Mucosa of rectum (tissue), 2 donors: Measurements from ENCODE around the gene TNNC2.

ENCODE experiments used
- H3K27ac ChIP-seq, 2 donors: one replicate each; pipeline ENCODE4 v1.7.0; 2013; ENCODE audit warnings: inconsistent platforms in 2 of 2, low read depth in 2 of 2, low read length in 2 of 2
- H3K27me3 ChIP-seq, 2 donors: one replicate each; pipeline ENCODE4 v1.7.0; 2013; ENCODE audit warnings: low read length in 2 of 2; ENCODE audit not compliant: control insufficient read depth in 2 of 2, insufficient read depth in 2 of 2
- H3K36me3 ChIP-seq, 2 donors: one replicate each; pipeline ENCODE4 v1.7.0; 2013; ENCODE audit warnings: low read length in 2 of 2; ENCODE audit not compliant: control insufficient read depth in 2 of 2, insufficient read depth in 2 of 2
- H3K4me1 ChIP-seq, 2 donors: one replicate each; pipeline ENCODE4 v1.7.0; 2013; ENCODE audit warnings: low read length in 2 of 2, mild to moderate bottlenecking in 1 of 2; ENCODE audit not compliant: control insufficient read depth in 2 of 2, insufficient read depth in 2 of 2
- H3K4me3 ChIP-seq, 2 donors: one replicate each; pipeline ENCODE4 v1.7.0; 2013; ENCODE audit warnings: low read length in 2 of 2
- H3K9ac ChIP-seq, 2 donors: one replicate each; pipeline ENCODE4 v1.7.0; 2013; ENCODE audit warnings: low read length in 2 of 2, low read depth in 1 of 2, mild to moderate bottlenecking in 1 of 2
- H3K9me3 ChIP-seq, 2 donors: one replicate each; pipeline ENCODE4 v1.7.0; 2013; ENCODE audit warnings: low read length in 2 of 2; ENCODE audit not compliant: control insufficient read depth in 2 of 2
- donor health status: healthy.
- donor health status: Normal muscosa, but diverticular disease.

The TNNC2 gene

DNA sequence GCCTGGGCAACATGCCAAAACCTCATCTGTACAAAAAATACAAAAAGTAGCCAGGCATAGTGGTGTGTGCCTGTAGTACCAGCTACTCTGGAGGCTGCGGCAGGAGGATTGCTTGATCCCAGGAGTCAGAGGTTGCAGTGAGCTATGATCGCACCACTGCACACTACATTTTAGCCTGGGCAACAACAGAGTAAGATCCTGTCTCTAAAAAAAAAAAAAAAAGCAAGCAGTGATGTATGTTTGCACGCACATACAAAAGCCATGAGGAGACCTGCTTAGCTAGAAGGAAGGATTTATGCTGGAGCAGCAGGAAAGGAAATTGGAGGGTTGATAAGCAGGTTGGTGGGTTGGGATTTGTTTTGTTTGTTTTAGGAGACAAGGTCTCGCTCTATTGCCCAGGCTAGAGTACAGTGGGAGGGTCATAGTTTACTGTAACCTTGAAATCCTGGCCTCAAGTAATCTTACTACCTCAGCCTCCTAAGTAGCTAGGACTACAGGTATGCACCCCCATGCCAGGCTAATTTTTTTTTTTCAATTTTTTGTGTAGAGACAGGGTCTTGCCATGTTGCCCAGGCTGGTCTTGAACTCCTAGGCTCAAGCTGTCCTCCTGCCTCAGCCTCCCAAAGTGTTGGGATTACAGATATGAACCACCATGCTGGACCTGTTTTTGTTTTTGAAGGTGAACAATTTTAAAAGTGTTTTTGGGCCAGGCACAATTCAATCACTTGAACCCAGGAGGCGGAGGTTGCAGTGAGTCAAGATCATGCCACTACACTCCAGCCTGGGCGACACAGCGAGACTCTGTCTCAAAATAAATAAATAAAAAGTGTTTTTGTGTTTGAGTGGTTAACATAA is 34.3 kb upstream of the TNNC2 start:
- Histone ChIP-seq H3K4me3 (no peak overlapping the region), H3K36me3 (no peaks in the 10 kb centered on the region), H3K27ac (peak overlapping the region; percentile 43 to 57), H3K9me3 (no peaks in the 10 kb centered on the region), H3K9ac (no peak overlapping the region), H3K4me1 (peaks cover 16 to 20% of the 10 kb centered on the region in 2 donors), H3K27me3 (no peaks in the 10 kb centered on the region)

DNA sequence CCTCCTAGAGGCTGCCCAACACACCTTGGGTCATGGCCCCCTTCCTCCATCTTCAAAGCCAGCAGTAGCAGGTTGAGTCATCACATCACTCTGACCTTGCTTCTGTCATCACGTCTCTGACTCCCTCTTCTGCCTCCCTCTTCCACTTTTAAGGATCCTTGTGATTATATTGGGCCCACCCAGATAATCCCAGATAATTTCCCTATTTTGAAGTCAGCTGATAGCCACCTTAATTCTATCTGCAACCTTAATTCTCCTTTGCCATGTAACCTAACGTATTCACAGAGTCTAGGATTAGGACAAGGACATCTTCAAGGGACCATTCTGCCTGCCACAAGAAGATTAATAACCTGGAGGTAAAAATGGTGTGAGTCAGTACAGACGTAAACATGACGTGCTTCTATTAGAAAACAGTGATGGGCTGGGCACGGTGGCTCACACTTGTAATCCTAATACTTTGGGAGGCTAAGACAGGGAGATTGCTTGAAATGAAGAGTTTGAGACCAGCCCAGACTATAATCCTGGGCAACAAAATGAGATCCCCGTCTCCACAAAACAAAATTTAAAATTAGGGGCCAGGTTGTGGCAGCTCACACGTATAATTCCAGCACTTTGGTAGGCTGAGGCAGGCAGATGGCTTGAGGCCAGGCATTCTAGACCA is 33.6 kb upstream of the TNNC2 start:
- Histone ChIP-seq H3K36me3 (no peaks in the 10 kb centered on the region), H3K27ac (peak overlapping the region; percentile 43 to 57), H3K4me1 (peaks cover 22% of the 10 kb centered on the region in 2 donors)

DNA sequence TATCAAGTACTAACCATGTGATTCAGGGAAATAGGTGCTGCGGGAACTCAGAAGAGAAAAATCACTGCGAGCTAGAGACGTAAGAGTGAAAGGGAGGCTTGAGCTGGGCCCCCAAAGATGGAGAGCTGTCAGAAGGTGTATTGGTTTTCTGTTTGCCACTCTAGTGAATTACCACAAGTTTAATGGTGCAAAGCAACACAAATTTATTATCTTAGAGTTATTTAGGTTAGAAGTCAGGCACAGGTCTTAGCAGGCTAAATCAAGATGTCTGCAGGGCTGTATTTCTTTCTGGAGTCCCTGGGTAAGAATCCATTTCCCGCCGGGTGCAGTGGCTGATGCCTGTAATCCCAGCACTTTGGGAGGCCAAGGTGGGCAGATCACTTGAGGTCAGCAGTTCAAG is 32.8 kb upstream of the TNNC2 start:
- peaks cover 0 to 2% of the 10 kb centered on the region in 2 donors for H3K36me3 ChIP-seq
- H3K27ac ChIP-seq: no peak overlapping the region
- H3K9me3 ChIP-seq: no peaks in the 10 kb centered on the region
- H3K4me1 ChIP-seq: peaks cover 24 to 27% of the 10 kb centered on the region in 2 donors
- H3K4me3 ChIP-seq: no peak overlapping the region
- no peaks in the 10 kb centered on the region for H3K27me3 ChIP-seq
- no peak overlapping the region for H3K9ac ChIP-seq

More for the DNA sequence above, 33.6 kb upstream of the TNNC2 start:
- Histone ChIP-seq H3K9me3 (no peaks in the 10 kb centered on the region), H3K9ac (no peak overlapping the region), H3K27me3 (no peaks in the 10 kb centered on the region), H3K4me3 (no peak overlapping the region)

DNA sequence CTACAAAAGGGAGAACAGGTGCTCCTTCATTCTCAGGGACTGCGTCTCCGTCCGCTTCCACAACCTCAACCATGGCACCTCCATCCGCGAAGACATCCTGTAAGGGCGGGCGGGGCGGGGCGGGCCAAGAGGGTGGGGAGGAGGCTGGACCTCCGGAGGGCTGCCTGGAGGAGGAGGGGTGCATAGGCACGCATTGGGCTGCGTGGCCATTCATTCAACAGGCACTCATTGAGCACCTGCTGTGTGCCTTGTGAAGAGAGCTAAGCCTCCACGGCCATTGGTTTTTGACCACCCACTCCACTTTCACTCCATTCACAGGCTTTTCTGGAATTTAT is 30.7 kb upstream of the TNNC2 start:
- no peaks in the 10 kb centered on the region for H3K27me3 ChIP-seq
- peaks cover 23 to 29% of the 10 kb centered on the region in 2 donors for H3K4me1 ChIP-seq
- peak overlapping the region; percentile 75 to 83 for H3K9ac ChIP-seq
- H3K27ac ChIP-seq: peak overlapping the region; percentile 83 to 91
- H3K4me3 ChIP-seq: peak overlapping the region; percentile 95 to 96
- H3K9me3 ChIP-seq: no peaks in the 10 kb centered on the region
- peaks cover 2 to 11% of the 10 kb centered on the region in 2 donors for H3K36me3 ChIP-seq

DNA sequence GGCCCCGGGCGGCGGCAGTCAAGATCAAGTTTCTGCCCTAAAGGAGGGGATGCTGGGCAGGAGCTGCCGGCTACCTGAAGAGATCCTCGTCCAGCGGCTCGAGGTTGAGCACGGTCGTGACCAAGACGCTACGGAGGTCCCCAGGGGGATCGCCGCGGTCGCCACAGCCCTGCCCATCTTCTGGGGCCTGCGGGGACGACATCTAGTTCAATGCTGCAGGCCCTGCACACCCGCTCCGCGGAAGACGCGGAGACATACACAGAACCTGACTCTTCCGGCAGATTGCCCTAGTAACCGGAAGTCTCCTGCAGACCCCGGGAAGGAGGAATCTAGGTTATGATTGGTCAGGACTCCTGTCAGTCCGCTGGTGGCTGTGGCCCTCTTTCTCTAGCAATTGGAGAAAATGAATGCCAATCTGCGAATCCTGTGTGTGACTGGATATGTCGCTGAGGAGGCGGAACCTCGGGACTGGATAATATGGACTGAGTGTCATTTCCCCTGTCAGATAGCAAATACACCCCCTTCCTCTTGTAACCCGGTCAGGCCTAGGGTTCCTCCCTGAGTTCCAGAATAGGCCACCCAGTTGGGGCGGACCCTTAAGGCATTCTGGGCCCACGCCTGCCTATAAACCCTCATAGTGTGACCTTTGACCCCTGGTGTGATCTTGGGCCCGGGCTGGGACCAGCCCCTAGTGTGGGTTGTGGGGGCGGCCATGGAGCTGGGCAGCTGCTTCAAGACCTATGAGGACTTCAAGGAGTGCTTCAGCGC is 30.2 kb upstream of the TNNC2 start, which contains the start of the genes ACOT8 and ZSWIM3:
Gene ACOT8, minus strand, starts transcription at position 279 of the 768 bp plus-strand sequence. Its CDS starts 77 bp downstream, at position 202.
Gene ZSWIM3, plus strand, starts transcription at position 501 of the 768 bp plus-strand sequence. Its CDS starts 212 bp downstream, at position 713.
- Histone ChIP-seq H3K9me3 (no peaks in the 10 kb centered on the region), H3K4me1 (peaks cover 23 to 29% of the 10 kb centered on the region in 2 donors), H3K27me3 (no peaks in the 10 kb centered on the region), H3K9ac (peak within 1 kb of the TSS; percentile 84 to 91), H3K27ac (peak within 1 kb of the TSS; percentile 83 to 91), H3K4me3 (peak within 1 kb of the TSS; percentile 95 to 96), H3K36me3 (peaks cover 2 to 11% of the 10 kb centered on the region in 2 donors)

DNA sequence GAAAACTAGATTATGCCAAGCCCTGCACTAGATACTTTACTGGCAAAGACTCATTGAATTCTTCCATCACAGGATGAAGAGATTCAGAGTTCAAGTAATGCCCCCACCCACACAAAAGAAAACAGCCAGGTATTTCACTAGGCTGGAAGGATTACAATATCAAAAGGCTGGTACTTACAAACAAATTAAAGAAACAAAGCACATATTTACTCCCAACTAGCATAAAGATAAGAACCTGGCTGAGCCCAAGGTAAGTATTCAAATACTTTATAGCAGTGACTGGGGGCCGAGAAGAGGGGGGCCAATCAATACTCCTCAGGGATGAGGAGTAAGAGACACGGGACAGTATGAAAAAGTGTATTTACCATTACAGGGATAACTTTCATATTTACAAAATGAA is 26.4 kb upstream of the TNNC2 start:
- peaks cover 19 to 20% of the 10 kb centered on the region in 2 donors for H3K36me3 ChIP-seq
- no peaks in the 10 kb centered on the region for H3K27me3 ChIP-seq
- peaks cover 16 to 21% of the 10 kb centered on the region in 2 donors for H3K4me1 ChIP-seq
- H3K27ac ChIP-seq: no peak overlapping the region
- no peak overlapping the region for H3K9ac ChIP-seq
- no peaks in the 10 kb centered on the region for H3K9me3 ChIP-seq
- no peak overlapping the region for H3K4me3 ChIP-seq

DNA sequence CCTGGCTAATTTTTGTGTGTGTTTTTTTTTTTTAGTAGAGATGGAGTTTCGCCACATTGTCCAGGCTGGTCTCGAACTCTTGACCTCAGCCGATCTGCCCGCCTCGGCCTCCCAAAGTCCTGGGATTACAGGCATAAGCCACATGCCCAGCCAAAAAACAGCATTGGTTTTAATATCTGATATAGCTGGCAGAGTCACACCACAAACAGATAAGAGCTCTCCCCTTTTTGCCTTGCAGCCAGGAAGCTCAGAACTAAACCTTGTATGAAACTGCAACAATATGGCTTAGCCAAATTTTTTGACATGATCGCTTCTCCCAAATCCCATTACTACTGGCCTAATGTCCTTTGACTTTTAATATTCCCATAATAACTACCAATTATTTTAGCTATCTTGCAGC is 25.2 kb upstream of the TNNC2 start:
- no peak overlapping the region for H3K27ac ChIP-seq
- H3K36me3 ChIP-seq: peaks cover 22 to 26% of the 10 kb centered on the region in 2 donors
- no peak overlapping the region for H3K4me3 ChIP-seq
- H3K27me3 ChIP-seq: no peaks in the 10 kb centered on the region
- H3K9me3 ChIP-seq: no peaks in the 10 kb centered on the region
- peaks cover 11 to 18% of the 10 kb centered on the region in 2 donors for H3K4me1 ChIP-seq
- H3K9ac ChIP-seq: no peak overlapping the region

DNA sequence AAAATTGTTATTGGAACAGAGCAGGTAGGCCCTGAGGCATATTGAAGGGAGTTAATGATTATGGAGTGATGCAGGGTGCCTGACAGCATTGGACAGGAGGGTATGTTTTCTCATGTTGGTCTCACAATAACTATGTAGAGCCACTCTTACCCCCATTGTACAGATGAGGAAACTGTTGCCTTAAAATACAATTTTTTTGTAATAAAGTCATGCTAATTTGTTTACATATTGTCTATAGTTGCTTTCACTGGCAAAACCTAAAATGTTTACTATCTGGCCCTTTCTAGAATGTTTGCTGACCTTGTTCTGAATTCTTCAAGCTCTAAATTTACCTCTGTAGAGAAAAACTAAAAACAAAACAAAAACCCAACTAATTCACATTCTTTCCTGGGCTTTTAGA is 24.4 kb upstream of the TNNC2 start:
- H3K36me3 ChIP-seq: peaks cover 24 to 32% of the 10 kb centered on the region in 2 donors
- peaks cover 11 to 15% of the 10 kb centered on the region in 2 donors for H3K4me1 ChIP-seq
- no peaks in the 10 kb centered on the region for H3K27me3 ChIP-seq
- no peak overlapping the region for H3K4me3 ChIP-seq
- H3K9ac ChIP-seq: no peak overlapping the region
- no peak overlapping the region for H3K27ac ChIP-seq
- no peaks in the 10 kb centered on the region for H3K9me3 ChIP-seq

DNA sequence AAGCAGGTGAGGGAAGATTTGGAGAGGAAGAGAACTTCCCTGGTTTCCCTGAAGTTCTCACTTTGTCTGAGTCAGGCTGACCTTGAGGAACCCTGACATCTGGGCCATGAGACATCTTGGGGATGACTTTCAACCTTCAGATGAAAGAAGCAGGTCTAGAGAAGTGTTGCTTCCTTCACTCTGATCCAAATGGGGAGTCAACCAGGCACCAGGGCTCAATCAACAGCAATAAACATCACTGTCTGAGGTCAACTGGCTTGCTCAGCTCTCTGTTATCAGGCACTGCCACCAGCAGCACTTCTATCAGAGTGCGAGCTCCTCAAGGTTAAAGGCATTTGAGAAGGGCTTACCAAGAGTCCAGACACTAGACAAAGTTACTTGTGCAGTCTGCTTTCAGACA is 23.8 kb upstream of the TNNC2 start:
- H3K27ac ChIP-seq: no peak overlapping the region
- H3K27me3 ChIP-seq: no peaks in the 10 kb centered on the region
- no peak overlapping the region for H3K9ac ChIP-seq
- H3K9me3 ChIP-seq: no peaks in the 10 kb centered on the region
- no peak overlapping the region for H3K4me3 ChIP-seq
- H3K36me3 ChIP-seq: peaks cover 29 to 36% of the 10 kb centered on the region in 2 donors
- peaks cover 9 to 10% of the 10 kb centered on the region in 2 donors for H3K4me1 ChIP-seq
